Measurements from ENCODE around the gene SPTBN1.

Gene SPTBN1

GRCh38 chr2:54704688-54705605 is 248.8 kb downstream of the SPTBN1 start:
- in situ Hi-C loops (cut with HindIII; ENCODE audit: low pct_unique_long_range_greater_than_20kb, low sequenced_read_pairs): no loop called here
- TF ChIP-seq JUND (IDR thresholded peaks at IDR 0.05; ENCODE audit: low read depth): no peak
- peak in 1 of 2 experiments; percentile 70 for DNase-seq (ENCODE audit: low read depth in 1 of 2, low spot score in 1 of 2)

DNA sequence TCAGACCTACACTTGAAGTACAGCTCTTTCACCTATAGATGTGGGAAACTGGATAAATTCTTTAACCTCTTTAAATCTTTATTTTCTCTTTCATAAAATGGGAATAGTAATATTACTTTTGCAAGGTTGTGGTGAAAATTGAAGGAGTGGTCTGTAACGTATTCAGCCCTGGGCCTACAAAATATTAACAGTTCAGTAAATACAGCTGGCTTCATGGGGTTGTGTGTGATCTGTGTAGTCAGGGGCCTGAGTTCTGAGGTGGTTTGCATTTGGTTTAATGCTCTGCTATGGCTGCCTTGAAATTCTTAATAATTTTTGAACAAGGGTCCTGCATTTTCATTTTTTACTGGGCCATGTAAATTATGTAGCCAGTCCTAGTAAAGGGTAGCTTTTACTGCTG is 250.5 kb downstream of the SPTBN1 start:
- TF ChIP-seq JUND (IDR thresholded peaks at IDR 0.05; ENCODE audit: low read depth): no peak
- in situ Hi-C loops (cut with HindIII; ENCODE audit: low pct_unique_long_range_greater_than_20kb, low sequenced_read_pairs): no loop called here
- no peak for DNase-seq (ENCODE audit: low read depth in 1 of 2, low spot score in 1 of 2)

- DNase-seq (ENCODE audit: low read depth in 1 of 2, low spot score in 1 of 2): no peak
- in situ Hi-C loops (cut with HindIII; ENCODE audit: low pct_unique_long_range_greater_than_20kb, low sequenced_read_pairs): no loop called here
- no peak for TF ChIP-seq JUND (IDR thresholded peaks at IDR 0.05; ENCODE audit: low read depth)
Measured at GRCh38 chr2:54708584-54709335, 252.6 kb downstream of the SPTBN1 start.

DNA sequence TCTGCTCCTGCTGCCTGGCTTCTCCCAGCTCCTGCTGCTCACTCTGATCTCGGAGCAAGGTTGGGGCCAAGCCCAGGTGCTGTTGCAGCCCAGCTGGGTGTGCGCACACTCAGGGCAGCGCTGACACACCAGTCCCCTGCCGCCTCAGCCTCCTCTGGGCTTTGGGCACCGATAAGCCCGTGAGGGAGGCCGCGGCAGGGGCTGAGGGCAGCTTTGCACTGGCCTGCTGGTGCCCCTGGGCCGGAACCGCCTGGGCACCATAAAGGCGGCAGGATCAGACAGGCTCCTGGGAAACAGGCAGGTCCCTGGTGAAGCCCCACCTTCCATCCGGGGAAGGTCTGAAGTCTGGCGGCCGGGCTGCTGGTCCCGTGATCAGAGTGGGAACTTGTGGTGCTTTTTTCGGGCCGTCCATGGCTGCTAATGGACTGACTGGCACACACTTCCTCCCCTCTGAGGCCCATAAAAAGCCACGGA is 253.2 kb downstream of the SPTBN1 start:
- DNase-seq (ENCODE audit: low read depth in 1 of 2, low spot score in 1 of 2): no peak
- TF ChIP-seq JUND (IDR thresholded peaks at IDR 0.05; ENCODE audit: low read depth): no peak
- in situ Hi-C loops (cut with HindIII; ENCODE audit: low pct_unique_long_range_greater_than_20kb, low sequenced_read_pairs): no loop called here

GRCh38 chr2:54710216-54710615 is 254.1 kb downstream of the SPTBN1 start:
- no peak for TF ChIP-seq JUND (IDR thresholded peaks at IDR 0.05; ENCODE audit: low read depth)
- DNase-seq (ENCODE audit: low read depth in 1 of 2, low spot score in 1 of 2): no peak
- in situ Hi-C loops (cut with HindIII; ENCODE audit: low pct_unique_long_range_greater_than_20kb, low sequenced_read_pairs): no loop called here

GRCh38 chr2:54712516-54712915 is 256.4 kb downstream of the SPTBN1 start:
- TF ChIP-seq JUND (IDR thresholded peaks at IDR 0.05; ENCODE audit: low read depth): no peak
- in situ Hi-C loops (cut with HindIII; ENCODE audit: low pct_unique_long_range_greater_than_20kb, low sequenced_read_pairs): no loop called here
- no peak for DNase-seq (ENCODE audit: low read depth in 1 of 2, low spot score in 1 of 2)

- no peak for TF ChIP-seq JUND (IDR thresholded peaks at IDR 0.05; ENCODE audit: low read depth)
- in situ Hi-C loops (cut with HindIII; ENCODE audit: low pct_unique_long_range_greater_than_20kb, low sequenced_read_pairs): no loop called here
- DNase-seq (ENCODE audit: low read depth in 1 of 2, low spot score in 1 of 2): no peak
Measured at GRCh38 chr2:54714996-54715395, 258.9 kb downstream of the SPTBN1 start.

DNA sequence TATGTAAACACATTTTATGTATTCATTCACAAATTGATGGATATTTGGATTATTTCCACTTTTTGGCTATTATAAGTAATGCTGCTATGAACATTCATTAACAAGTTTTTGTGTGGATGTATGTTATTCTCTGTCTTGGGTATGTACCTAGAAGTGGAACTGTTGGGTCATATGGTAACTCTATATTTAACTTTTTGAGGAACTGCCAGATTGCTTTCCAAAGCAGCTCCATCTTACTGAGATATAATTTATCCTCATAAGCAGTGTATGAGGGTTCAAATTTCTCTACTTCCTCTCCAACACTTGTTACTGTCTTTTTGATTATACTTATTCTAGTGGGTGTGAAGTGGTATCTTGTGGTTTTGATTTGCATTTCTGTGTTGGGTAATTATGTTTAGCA is 260.2 kb downstream of the SPTBN1 start:
- in situ Hi-C loops (cut with HindIII; ENCODE audit: low pct_unique_long_range_greater_than_20kb, low sequenced_read_pairs): no loop called here

DNA sequence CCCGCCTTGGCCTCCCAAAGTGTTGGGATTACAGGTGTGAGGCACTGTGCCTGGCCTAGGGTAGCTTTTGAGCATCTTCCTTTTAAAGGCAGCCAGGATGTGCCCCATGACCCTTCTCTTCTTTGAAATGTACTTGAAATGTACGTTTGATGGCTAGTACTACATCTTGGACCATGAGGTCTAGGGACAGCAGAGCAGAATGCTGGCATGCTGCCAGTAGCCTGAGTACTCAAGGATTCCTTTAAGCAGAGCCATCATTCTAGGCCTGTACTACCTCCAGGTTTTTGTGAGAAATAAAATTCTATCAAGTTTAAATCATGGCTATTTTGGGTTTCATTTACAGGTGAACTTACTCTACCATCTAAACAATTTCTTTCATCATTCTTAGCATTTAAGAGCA is 264.4 kb downstream of the SPTBN1 start:
- no peak for TF ChIP-seq JUND (IDR thresholded peaks at IDR 0.05; ENCODE audit: low read depth)
- in situ Hi-C loops (cut with HindIII; ENCODE audit: low pct_unique_long_range_greater_than_20kb, low sequenced_read_pairs): no loop called here
- no peak for DNase-seq (ENCODE audit: low read depth in 1 of 2, low spot score in 1 of 2)

More for the DNA sequence above, 260.2 kb downstream of the SPTBN1 start:
- no peak for TF ChIP-seq JUND (IDR thresholded peaks at IDR 0.05; ENCODE audit: low read depth)
- DNase-seq (ENCODE audit: low read depth in 1 of 2, low spot score in 1 of 2): no peak

Measured in T47D (cell line).